ENCODE data around the gene CPB1. TPM values are rescaled to one million over a fixed set of nuclear protein-coding genes. Genes with fewer than 3 reads are reported as not detected.

Gene CPB1
- total and polyA plus RNA-seq, 10 donors = 0.43 to 58.4 (median 16.6) TPM

DNA sequence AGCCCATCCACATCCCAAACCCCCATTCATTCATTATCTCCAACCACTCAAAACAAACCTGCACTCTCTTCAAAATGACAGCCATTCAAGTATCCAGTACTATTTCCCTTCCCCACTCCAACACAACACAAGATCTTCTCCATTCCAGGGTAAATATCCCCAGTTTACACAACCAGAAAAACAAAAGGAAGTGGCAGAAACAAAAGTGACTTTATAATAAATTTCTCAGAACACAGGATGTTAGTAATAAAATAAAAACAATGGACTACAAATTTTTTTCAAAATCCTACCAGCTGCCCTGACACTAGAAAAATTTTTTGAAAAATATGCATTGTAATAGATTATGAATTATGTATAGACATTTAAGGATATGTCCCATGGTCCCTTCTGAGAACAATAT lies 51.6 kb downstream of the CPB1 start:
- no peak overlapping the region for H3K4me3 ChIP-seq
- DNase-seq = no peak
- H3K36me3 ChIP-seq = no peaks in the 10 kb centered on the region
- H3K27me3 ChIP-seq (replicated peaks in 1 of 7) = peaks cover 0 to 7% (median 0%) of the 10 kb centered on the region in 7 donors
- H3K4me1 ChIP-seq = no peaks in the 10 kb centered on the region
- intact Hi-C loops (cut with DNase I; ENCODE audit: low total_unique reads) = no loop called here
- no peak for TF ChIP-seq CTCF (IDR thresholded peaks at IDR 0.05 in 8 of 11, conservative IDR thresholded peaks at IDR 0.05 in 3 of 11)
- no peak for TF ChIP-seq POLR2AphosphoS5 (IDR thresholded peaks at IDR 0.05)
- no peak for TF ChIP-seq POLR2A (IDR thresholded peaks at IDR 0.05)
- no peaks in the 10 kb centered on the region for H3K9me3 ChIP-seq
- H3K27ac ChIP-seq = no peak overlapping the region

- Histone ChIP-seq H3K4me1 (no peaks in the 10 kb centered on the region), H3K27ac (no peak overlapping the region), H3K36me3 (no peaks in the 10 kb centered on the region), H3K4me3 (no peak overlapping the region), H3K9me3 (no peaks in the 10 kb centered on the region), H3K27me3 (replicated peaks in 1 of 7) (peaks cover 0 to 7% (median 0%) of the 10 kb centered on the region in 7 donors)
- intact Hi-C loops (cut with DNase I; ENCODE audit: low total_unique reads) = no loop called here
- DNase-seq = no peak
- TF ChIP-seq CTCF (IDR thresholded peaks at IDR 0.05 in 8 of 11, conservative IDR thresholded peaks at IDR 0.05 in 3 of 11) (no peak), POLR2AphosphoS5 (IDR thresholded peaks at IDR 0.05) (no peak), POLR2A (IDR thresholded peaks at IDR 0.05) (no peak)
Observed at GRCh38 chr3:148880681-148881080, 53.1 kb downstream of the CPB1 start.

- Histone ChIP-seq H3K27me3 (replicated peaks in 1 of 7) (peaks cover 0 to 7% (median 0%) of the 10 kb centered on the region in 7 donors), H3K9me3 (no peaks in the 10 kb centered on the region), H3K4me1 (no peaks in the 10 kb centered on the region), H3K27ac (no peak overlapping the region), H3K36me3 (no peaks in the 10 kb centered on the region), H3K4me3 (no peak overlapping the region)
- WGBS, 5 donors = 86 to 93% (median 90%) methylated on average over 2 of the region's 2 CpGs
- intact Hi-C loops (cut with DNase I; ENCODE audit: low total_unique reads) = no loop called here
- TF ChIP-seq POLR2AphosphoS5 (IDR thresholded peaks at IDR 0.05) = no peak
- no peak for DNase-seq
Observed at GRCh38 chr3:148881286-148881685, 53.7 kb downstream of the CPB1 start.

GRCh38 chr3:148882288-148882687 lies 54.7 kb downstream of the CPB1 start:
- no peak for DNase-seq
- Histone ChIP-seq H3K36me3 (no peaks in the 10 kb centered on the region), H3K4me1 (no peaks in the 10 kb centered on the region), H3K27me3 (replicated peaks in 1 of 7) (peaks cover 0 to 2% (median 0%) of the 10 kb centered on the region in 7 donors), H3K4me3 (no peak overlapping the region), H3K9me3 (no peaks in the 10 kb centered on the region), H3K27ac (no peak overlapping the region)
- TF ChIP-seq POLR2A (IDR thresholded peaks at IDR 0.05) = no peak
- TF ChIP-seq CTCF (IDR thresholded peaks at IDR 0.05 in 8 of 11, conservative IDR thresholded peaks at IDR 0.05 in 3 of 11) = no peak
- intact Hi-C loops (cut with DNase I; ENCODE audit: low total_unique reads) = no loop called here
- WGBS, 5 donors = 87 to 98% (median 87%) methylated on average over 4 of the region's 4 CpGs

GRCh38 chr3:148883163-148883562 lies 55.6 kb downstream of the CPB1 start:
- Histone ChIP-seq H3K4me3 (no peak overlapping the region), H3K4me1 (no peaks in the 10 kb centered on the region), H3K27me3 (replicated peaks in 1 of 7) (no peaks in the 10 kb centered on the region), H3K36me3 (no peaks in the 10 kb centered on the region), H3K27ac (no peak overlapping the region), H3K9me3 (no peaks in the 10 kb centered on the region)
- WGBS, 5 donors = 72 to 88% (median 86%) methylated on average over 1 of the region's 1 CpG
- TF ChIP-seq POLR2A (IDR thresholded peaks at IDR 0.05) (no peak), CTCF (IDR thresholded peaks at IDR 0.05 in 8 of 11, conservative IDR thresholded peaks at IDR 0.05 in 3 of 11) (no peak)
- no peak for DNase-seq
- intact Hi-C loops (cut with DNase I; ENCODE audit: low total_unique reads) = no loop called here

Data from spleen (tissue), 11 donors.